GM12874 (cell line): ENCODE measurements around the gene SYNDIG1L.

Experiments used
- TF ChIP-seq, protein P1 (sequence below): IDR thresholded peaks from 2 replicates; pipeline ENCODE4 v1.5.1; 2011; ENCODE audit warnings: low read depth, mild to moderate bottlenecking, control low read depth, low read length, moderate library complexity; ENCODE audit not compliant: insufficient read depth

Gene SYNDIG1L

DNA sequence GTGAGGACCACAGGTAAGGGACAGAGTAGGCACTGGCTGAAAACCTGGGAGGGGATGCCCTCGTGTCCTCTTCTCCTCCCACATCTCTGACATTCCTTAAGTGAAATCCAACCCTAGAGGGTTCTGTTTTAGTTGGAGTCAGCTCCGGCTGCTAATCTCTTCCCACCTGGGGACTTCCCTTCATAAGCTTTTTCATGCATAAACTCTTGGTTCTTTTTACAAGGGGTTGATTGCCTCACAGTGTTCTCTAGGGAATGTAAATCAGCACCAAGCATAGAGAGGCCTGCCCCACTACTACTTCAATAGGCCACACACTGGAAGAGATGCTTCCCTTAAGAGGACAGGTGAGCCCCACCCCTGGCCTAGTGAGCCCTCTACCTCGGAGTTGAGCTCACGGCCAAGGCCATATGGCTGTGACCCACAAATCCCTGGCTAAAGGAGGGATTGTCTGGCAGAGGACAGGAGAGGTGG, 3.2 kb upstream of the SYNDIG1L start:
- TF ChIP-seq, protein P1, sequence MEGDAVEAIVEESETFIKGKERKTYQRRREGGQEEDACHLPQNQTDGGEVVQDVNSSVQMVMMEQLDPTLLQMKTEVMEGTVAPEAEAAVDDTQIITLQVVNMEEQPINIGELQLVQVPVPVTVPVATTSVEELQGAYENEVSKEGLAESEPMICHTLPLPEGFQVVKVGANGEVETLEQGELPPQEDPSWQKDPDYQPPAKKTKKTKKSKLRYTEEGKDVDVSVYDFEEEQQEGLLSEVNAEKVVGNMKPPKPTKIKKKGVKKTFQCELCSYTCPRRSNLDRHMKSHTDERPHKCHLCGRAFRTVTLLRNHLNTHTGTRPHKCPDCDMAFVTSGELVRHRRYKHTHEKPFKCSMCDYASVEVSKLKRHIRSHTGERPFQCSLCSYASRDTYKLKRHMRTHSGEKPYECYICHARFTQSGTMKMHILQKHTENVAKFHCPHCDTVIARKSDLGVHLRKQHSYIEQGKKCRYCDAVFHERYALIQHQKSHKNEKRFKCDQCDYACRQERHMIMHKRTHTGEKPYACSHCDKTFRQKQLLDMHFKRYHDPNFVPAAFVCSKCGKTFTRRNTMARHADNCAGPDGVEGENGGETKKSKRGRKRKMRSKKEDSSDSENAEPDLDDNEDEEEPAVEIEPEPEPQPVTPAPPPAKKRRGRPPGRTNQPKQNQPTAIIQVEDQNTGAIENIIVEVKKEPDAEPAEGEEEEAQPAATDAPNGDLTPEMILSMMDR, result no peak

DNA sequence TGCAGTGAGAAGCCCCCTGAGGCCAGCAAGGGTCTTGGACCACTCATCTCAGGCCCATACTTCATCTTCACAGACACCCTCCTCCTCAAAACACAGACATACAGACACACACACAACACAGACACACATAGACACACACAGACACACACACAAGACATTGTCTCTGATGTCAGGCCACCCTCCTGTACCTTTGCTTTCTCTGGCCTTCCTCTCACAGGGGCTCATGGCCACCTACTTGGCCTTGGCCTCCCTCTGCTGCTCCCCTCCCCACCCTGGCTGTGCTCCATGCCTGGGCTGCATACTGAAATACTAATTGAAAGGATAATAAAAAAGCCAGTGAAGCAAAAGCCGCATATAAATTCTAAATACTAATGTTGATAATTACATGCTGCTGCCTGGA, 1.6 kb upstream of the SYNDIG1L start:
- TF ChIP-seq, protein P1, result no peak

GRCh38 chr14:74425525-74426201, 347 bp downstream of the SYNDIG1L start:
- TF ChIP-seq, protein P1, result no peak

- TF ChIP-seq, protein P1, result no peak
These were observed 1.4 kb downstream of the SYNDIG1L start for GRCh38 chr14:74424606-74425005.

DNA sequence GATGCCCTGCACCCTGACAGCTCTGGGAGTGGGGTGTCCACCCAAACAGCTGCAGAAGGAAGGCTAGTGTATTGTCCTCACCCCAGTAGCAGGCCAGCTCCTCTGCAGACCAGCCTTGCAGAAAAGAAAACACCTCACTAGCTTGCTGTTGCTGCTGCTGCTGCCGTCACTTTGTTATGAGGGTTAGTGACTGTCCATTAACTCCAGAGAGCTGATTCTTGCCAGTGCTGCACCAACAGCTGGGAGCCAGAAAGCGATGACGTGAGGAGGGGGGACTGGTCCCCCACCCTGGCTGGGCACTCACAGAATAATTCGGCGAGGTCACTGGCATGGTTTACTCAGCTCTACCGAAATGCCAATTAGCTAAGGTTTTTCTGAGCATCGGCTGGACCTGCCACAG, 2.8 kb downstream of the SYNDIG1L start:
- TF ChIP-seq, protein P1, result no peak

DNA sequence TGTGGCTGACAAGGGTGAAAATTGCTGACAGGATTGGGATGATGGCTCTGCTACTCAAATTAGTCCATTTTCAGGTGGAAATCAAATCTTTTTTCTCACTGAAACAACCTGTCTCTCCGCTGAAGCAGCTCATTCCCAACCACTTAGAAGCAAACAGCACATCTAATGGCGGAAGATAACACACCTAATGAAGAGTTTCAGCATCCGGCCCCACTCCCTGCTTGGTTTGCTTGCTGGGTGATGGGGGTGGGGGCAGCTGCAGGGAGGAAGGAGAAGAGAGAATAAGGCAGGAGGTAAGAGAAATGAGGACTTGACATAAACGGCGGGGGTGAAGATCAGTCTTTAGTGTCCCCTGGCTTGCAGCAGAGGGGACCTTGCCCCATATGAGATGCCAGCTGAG, 4.0 kb downstream of the SYNDIG1L start:
- TF ChIP-seq, protein P1, result no peak

- TF ChIP-seq, protein P1, result no peak
These were observed 6.9 kb downstream of the SYNDIG1L start for GRCh38 chr14:74419086-74419485.

DNA sequence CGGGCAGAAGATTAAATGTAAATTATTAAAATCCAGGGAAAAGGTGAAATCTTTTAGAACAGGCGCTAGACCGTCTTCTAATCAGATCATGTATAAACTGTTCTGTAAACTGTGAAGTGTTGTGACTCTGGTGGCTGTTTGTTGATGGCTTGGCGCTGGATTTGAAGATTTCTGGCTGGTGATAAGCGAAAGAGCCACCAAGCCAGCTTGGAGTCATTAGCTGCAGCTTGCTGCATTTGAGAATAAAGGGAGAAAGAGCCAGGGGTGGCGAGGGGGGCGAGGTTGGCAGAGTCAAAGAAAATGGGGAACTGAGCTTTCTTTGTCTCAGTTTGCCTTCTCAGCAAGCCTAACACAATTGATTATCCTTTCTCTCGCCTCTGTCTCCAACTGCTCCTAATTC, 8.0 kb downstream of the SYNDIG1L start:
- TF ChIP-seq, protein P1, result no peak
